NCI-H1105 treated with DMSO at 0.1 percent for 48 hours (cell line): ENCODE results near the gene PRDM11.
"Not testable (repeated sequence)": the region's sequence is repeated elsewhere in the genome, so short reads cannot be mapped to it uniquely, and the experiment has no call there.

Source experiments
- DNase-seq: peaks from one replicate; lab custom pipeline; 2025; lab: John Stamatoyannopoulos, UW

The PRDM11 gene

DNA sequence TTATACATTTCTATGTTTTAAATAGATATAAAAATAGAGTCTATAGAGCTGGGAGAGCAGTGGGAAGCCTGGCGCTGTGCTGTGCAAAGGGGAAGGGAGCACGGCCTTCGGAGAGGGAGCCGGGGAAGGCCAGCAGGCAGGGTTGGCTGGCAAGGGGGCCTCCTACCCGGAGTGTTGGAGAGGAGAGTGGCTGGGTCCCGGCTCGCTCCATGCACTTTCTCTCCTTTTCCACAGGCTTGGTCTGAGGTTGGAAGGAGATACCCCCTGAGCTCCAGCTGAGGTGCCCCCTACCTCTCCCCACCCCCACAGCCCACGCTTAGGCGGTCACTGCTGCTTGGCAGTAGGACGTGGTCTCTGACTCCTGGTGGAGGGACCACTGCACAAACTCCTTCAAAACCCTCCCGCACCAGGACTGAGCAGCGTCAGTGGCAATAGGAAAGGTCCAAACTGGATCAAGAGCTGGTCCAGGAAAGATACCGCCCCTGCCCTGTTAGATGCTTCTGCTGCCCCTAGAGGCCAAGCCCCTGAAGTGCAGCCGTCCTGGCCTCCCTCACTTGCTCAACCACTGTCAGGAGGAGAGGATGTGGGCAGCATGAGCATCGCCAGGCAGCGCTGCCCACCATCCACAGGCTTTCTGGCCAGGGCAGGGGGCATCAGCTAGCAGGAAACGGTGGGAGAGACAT is 86.8 kb downstream of the PRDM11 start:
- no peak for DNase-seq

DNA sequence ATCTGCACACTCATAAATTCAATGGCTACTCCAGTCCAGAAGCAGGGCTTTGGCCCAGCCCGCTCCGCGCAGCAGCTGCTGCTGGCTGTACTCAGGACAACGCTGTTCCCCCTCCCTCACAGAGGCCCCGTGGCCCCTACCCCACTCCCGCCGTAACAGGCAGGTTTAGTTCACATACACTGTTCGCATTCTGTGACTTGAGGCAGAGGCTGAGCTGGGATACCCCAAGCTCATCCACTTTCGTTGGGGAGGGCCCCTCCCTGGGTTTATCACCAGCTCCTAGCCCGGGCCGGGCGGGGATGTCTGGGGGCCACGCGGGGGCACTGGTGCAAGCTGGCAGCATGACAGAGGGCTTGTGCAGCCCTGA is 87.3 kb downstream of the PRDM11 start:
- DNase-seq: no peak

DNA sequence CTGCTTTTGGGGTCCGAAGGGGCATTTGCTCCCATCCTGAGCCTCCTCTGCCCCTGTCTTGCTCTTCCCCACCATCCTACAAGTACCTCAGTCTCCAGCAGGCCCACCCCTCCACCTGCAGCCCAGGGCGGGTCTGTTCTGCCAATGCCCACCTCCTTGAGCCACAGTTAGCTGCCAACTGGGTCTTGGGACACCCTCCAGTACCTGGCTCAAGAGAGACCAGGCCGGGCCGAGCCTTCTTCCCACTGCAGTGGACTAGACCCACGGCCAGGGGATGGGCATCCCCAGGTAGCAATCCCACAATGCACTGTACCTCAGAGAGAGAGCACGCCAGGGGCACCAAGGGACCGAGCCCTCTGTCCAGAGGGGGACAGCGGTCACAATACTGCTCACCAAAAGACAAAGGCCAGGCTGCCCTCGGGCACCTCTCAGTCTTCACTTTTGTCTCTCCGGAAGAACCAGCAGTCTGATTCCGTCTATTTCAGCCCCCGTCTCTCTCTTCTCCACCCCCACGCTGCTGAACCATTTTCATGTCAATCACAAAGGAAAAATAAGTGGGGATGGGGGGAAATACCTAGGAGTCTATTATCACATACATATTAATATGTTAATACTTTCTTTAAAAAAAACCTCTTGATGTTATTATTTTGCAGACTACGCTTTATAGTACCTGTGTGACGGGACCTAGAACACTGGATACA is 88.0 kb downstream of the PRDM11 start:
- DNase-seq: no peak

DNA sequence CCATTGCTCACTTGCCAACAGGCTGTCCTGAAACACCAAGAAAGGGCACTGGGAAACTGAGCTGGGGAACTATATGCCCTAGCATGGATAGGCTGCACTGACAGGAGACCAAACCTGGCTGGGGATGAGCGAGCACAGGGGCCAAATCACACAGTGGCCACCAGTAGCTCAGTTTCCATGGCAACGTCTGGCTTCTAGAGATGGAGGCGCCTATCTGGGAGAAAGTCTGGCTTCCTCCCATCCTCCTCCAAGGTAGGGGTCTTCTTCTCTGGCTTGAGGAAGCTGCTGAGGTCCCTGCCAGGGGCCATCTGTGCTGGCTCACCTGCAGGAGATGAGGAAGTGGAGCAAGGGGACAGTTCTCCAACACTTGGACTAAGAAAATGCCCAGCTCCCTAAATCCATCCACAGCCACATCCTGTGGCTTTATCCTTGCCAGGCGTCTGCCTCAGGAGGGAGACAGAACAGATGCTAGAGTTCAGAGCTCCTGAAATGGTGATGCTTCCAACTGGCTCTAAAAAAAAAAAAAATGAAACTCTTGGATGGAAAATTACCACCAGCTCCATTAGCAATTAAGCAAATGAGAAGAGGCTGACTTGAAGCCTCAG is 91.4 kb downstream of the PRDM11 start:
- no peak for DNase-seq

DNA sequence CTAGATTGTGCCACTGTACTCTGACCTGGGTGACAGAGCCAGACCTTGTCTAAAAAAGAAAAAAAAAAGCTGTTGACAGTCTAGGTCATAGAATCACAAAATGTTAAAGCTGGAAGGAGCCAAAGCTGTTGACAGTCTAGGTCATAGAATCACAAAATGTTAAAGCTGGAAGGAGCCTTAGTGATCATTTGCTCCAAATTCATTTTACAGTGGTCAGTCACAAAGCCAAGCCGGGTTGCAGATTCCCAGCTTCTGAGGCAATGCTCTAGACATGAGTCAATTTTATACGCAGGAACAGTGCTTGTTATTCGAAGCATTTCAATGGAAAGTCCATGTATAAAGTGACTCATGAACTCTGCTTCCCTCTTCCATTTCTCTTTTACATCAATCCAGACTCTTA is 92.3 kb downstream of the PRDM11 start:
- no peak for DNase-seq

DNA sequence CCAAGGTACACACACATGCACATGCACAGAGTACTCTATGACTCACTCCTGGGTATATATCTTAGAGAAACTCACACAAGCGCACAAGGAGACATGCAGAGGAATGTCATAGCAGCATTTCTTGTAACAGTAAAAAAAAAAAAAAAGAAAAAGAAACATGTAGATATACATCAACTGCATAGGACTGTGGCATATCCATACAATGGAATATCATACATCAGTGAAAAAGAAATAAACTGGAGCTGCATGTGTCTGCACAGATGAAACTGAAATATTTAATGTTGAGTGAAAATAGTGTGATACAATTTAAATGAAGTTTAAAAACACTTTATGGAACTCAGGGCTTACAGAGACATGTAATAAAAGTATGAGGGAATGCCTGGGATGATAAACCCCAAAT is 93.3 kb downstream of the PRDM11 start:
- no peak for DNase-seq

DNA sequence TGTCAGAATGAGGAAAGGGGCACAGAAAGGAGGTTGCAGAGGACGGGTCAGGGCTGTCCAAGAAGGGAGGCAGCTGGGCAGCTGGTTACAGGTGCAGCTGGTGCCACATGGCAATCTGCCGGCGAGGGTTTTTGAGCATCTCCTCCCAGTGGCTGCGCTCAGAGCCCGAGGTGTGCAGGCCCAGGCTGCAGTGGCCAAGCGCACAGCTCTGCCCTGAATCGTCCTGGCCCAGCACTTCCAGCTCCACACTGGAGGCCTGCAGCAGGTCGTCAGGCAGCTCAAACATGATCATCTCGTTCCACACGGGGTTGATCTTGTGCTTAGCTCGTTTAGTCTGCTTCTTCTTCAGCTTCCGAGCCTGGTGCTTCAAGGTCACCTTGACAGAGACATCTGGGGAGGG is 97.5 kb downstream of the PRDM11 start:
- DNase-seq: no peak

DNA sequence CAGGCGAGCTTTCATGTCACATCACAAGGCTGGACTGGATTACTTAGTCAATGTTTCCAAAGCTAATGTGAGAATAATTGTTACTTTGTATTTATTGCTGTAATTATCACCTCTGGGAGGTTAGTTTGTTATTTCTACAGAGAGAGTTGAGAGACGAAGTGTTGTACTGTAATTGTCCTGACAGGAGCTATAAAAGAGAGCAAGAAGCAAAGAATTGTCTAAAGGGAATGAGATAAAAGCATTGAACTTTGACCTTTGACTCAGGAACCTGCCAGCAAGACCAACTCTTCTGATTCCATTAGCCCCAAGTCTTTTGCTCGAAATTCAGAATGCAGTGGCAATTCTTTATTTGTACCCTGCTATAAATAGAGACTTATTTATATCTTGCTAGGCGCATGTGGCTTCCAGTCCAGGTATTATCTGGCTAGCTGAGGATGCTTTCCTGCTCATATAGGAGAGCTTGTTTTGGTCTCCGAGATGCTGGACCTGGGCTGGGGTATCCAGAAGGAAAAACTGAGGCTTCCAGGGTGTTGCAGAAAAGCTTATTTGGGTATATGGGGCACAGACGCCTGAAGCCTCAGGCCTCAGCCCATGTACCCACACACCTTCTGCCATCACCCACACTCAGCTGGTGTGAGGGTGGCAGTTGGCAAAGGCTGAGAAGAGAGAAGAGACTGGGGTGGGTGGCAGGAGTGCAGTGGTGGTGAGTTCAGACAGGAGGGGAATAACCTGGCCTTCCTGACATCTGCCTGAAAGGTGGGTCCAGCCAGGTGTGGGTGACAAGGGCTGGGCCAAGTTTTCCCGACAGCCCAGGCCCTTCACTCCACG is 99.0 kb downstream of the PRDM11 start:
- no peak for DNase-seq

DNA sequence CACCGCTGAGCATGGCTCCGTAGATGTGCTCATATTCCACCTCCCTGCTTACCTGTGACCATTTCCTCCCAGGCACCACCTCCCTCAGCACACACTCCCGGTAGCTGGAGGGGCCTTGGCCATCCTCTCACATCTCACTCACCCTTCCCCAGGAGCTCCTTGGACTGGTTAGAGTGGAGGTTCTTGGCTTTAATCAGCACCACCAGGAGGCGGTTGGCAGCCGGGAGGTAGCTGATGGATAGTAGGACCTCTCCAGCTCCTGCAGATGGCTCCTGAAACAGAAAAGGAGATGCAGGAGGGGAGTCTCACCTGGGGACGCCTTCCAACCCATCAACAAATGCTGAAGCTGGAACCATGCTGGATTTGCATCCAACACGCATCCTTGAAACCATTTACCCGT is 99.8 kb downstream of the PRDM11 start:
- no peak for DNase-seq

DNA sequence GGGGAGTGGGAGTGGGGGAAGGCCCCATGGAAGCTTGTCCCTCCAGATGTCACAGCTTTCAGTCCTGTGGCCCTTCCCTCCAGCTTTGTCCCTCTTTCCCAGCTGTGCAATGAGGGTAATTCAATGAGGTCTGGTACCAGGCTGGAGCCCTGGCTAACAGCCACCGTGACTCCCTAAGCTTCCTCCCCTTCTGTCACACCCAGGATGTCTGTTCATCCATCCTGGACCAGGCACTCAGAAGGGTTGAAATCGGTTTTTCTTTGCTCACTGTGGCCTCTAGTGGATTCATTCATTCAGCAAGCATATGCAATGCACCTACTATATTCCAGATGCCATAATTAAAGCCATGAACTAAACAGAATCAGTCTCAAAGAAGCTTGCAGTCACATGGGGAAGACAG is 101.0 kb downstream of the PRDM11 start:
- DNase-seq: no peak

DNA sequence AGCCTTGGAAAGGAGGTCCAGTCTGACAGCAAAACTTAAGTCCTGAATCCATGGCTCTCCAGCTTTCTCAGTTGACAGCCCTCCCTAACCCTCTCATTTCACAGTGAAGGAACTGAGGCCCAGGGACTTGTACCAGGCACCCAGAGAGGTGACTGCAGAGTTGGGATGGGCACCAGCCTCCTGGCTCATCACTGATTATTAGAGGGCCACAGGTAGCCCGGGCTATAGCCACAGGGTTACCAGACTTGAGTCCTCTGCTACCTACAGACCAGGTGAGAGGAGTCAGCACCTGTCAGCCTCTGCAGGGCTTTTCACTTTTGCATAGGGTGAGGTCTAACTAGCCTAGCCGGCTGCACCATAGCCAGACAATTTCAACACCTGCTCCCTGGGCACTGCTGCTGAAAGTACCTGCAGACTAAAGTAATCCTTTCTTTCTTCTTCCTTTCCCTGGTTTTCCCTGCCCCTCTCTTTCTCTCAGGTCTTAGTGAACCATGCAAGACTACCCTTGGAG is 102.1 kb downstream of the PRDM11 start:
- DNase-seq: no peak

DNA sequence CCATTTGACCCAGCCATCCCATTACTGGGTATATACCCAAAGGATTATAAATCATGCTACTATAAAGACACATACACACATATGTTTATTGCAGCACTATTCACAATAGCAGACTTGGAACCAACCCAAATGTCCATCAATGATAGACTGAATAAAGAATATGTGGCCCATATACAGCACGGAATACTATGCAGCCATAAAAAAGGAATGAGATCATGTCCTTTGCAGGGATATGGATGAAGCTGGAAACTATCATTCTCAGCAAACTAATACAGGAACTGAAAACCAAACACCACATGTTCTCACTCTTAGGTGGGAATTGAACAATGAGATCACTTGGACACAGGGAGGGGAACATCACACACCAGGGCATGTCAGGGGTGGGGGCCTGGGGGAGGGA is 102.9 kb downstream of the PRDM11 start:
- DNase-seq: not testable (repeated sequence)

DNA sequence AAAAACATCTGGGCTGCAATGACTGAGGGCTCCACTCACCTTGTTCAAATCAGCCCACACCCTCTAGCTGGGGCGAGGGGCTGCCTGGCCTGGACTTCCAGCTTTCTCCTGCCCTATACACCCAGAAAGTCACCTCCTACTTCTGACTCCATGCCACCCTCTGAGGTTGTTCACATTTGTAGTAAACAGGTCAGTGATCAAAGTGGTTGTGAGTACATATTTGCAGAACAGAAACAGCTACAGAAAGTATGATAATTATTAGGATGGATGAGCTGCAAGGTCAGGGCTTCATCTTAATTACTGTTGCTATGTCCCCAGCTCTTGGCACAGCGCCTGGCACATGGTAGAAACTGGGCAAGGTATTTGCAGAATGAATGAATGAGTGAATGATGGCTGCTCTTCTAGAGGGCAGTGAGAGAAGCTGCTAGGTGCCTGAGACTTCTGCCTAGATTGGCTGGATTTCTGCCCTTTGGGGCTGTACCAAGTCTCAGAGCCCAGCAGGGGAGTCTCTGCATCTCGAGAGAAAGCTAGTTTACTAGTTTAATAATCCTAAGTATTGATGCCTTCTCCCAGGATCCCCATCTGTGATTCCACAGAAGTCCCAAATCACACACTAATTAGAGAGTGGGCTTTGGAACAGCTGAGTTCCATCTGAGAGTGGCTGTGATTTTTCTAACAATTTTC is 103.7 kb downstream of the PRDM11 start:
- DNase-seq: no peak

DNA sequence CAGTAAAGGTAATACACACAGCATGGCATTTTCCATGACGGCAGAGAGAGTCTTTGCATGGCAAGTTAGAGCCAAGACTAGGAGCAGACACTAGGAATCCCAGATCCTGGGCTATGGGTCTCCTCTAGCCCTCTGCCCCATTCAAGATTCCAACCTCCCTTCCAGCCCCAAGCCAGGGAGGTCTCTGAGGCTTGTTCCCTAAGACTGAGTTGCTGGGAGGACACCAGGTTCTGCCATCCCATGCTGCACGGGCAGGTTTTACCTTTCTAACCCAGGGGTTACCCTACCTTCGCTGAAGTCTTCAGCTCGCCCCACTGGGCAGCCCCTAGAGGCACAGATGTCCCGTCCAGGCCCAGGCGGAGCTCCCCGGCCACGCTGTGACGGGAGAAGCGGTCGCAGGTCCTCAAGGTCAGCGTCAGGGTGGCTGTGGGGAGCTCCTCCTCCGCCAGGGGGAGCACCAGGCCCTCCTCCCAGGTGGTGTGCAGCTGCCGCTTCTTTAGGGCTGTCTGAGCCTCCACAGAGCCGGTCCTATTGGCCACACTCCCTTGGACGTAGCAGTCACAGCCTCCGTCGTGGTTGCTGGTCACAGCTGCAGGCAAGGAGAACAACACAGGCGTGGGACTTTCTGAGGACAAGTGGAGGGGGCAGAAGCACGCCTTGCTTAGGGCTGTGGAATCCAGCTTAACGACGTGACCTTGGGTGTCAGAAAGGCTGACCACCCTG is 105.9 kb downstream of the PRDM11 start:
- no peak for DNase-seq

DNA sequence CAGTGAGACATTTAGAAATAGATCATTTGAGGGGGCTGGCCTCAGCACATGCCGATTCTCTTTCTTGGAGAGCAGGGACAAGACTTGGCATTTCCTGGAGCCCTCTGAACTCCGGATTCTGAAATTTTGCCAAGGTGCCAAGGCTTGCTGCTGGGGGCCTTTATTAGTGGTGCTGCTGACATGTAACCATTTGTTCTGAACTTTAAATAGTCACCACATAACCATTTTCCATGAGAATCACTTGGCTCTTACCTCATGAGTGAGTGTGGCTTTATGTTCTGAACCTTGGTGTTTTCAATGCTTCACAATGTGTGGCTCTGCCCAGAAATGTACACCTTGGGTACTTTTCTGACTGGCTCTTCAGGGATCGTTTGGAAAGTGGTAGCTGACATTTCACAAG is 106.4 kb downstream of the PRDM11 start:
- DNase-seq: no peak

DNA sequence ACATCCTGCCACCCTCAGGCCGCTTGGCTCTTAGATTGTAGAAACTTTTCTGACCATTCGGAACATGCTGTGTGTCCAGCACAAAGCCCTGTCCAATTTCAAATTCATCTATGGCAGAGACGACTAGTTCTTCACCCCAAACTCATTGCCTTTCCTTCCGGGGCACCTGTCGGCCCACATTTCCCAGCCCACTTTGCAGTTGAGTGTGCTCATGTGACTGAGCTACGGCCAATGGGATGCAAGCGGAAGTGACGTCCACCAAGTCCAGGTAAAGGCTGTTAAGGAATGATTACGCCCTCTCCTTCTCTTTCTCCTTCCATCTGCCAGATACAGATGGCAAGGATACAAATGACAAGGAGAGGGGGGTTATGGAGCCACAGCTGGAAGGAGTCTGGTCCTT is 107.2 kb downstream of the PRDM11 start:
- no peak for DNase-seq

DNA sequence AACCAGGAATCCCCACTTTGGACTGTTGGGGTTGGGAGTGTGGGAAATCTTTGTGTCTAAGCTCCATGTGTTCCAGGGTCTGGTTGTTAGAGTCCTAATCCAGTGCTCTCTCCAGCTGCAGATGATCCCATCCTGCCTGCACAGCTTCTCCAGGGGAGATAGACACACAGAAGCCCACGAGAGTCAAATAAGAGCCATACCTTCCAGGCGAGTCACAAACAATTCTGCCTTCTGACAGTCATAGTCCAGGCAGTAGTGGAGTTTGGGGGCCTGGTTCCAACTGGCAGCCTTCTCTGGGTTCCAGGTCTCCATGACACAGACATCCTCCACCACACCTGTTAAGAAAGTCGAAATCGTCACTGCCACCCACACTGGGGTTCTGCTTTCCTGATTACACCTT is 107.6 kb downstream of the PRDM11 start:
- DNase-seq: no peak

DNA sequence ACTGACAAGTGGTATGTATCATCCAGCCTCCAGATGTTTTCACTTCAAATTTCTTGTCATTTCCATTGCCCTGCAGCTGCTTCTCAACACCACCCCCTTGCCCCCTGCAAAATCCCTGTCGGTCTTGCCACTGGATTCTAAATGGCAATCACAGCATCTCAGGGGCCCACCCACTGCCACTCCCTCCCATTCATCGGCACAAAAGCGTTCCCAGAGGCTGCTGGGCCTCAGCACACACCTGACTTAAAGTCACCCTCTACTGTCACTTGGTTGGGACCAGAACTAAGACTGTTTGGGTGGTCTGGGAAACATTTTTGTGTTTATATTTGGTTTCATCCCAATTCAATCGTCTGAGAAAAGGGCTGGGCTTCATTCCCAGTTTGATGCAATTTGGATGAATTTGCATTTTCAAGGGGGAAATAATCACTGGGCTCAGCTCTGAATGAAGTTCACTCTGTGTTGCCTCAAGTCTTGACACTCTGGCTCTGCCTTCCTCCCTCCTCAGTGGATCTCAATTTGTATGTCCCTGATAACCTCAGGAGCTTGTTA is 112.6 kb downstream of the PRDM11 start:
- no peak for DNase-seq

DNA sequence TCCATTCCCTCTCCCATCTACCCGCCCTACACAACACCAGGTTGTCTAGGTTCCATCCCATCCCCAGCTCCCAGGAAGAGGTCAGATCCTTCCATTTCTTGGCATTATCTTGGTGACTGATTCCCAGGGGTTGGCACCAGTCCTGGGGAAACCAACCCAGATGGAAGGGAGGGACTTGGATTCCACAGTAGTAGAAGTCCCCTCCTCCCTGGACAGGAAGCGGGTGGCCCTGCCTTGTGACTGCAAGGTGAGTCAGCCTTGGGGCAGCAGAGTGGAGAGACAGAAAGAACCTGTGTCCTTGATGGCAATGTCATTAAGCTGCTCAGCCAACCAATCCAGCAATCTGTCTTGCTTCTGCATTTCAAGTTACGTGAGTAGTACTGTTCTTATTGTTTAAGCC is 113.2 kb downstream of the PRDM11 start:
- DNase-seq: no peak

DNA sequence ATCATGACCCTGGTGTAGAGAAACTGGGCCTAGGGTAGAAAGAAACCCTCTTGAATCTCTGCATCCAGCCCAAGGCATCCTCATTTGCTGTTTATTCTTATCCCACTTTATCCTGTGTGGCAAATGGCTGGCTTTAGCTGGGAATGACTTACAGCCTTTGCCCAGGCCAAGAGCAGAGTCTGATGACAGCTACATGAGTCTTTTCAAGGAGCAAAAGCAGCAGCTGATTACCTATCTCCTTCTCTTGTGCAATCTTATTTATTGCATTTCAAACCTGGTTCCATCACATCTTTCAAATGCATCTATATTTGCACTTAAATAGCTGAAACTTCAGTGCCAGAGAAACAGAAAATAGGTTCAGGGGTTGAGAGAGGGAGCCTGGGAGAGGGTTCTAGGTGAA is 113.6 kb downstream of the PRDM11 start:
- no peak for DNase-seq

DNA sequence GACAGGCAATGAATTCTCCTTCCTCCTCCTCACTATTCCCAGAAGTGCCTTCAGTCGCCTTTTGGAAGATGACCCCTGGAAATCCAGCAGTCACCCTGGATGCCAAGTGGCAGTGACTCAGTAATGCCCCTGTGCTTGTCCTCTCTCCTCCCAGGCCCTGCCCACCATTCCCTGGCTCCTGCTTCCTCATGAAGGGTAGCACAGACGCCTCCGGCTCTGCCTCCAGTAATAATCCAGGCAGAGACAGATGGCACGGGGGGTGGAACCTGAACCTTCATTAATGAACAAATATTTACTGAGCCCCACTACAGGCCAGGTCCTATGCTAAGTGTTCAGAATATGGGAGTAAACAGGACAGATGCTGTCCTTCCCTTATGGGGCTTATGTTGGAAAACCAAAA is 116.5 kb downstream of the PRDM11 start:
- DNase-seq: peak; percentile 76
